Stimulated activated naive CD4-positive, alpha-beta T cell (primary cell): ENCODE results near the gene CHCHD6.
A peak's percentile ranks its signal among the peaks of the same experiment; 100 is the strongest.

ENCODE experiments used
- DNase-seq, 6 experiments: peaks; one replicate each; lab custom pipeline; 2025; lab: John Stamatoyannopoulos, UW

CHCHD6 gene

DNA sequence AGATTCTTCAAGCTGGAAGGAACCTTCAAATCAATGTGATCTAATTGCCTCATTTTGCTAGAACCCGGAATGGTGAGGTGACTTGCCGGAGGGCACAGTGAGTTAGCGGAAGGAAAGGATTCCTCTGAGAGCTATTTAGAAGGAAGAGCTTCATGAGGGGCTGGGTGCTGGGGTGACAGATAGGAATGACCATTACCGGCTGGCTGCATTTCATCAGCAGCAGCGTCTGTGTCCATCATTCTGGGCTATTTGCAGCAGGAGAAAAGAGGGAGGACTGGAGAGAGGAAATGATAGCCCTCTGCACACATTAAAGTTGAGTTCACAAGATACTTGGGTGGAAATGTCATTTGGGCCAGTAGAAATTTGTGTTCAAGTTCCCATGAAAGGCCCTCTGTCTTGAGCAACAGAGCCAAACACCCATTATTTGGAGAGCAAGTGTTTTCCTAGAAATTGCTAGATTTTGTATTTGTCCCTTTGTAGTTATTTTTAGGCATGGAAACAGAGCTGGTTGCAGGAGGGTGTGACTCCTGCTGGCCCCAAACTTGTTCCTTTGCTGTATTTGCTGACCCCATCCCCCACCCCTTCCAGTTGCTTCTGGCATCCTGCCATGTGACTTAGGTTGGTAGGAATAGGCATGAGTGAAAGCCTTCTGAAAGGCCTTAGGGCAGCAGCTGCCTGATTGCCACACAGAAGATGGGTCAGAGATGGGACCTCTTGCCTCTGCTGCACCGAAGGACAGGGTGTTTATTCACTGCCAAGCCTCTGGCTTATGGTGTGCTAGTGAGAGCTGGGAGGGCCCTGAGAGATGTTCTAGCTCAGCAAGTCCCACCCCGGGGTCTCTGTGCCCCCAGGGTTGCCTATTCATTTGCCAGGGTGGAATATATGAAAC, 191.4 kb downstream of the CHCHD6 start:
- DNase-seq: no peak

DNA sequence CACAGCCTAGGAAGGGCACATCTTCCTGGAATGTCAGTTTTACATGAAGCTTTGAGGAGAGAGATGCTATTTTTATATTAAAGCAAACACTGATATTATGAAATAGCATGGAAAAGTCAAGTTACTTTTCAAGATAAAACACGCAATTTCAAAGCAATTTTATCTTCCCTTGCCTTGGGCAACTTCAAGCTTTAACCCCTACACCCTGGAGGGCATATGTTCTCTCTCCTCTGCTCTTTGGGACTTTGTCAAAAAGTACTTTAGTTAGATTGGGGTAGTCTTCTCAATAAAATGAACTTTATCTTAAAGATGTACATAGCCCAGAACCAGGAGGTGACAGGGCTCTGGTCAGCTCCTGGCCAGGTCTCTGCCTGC, 192.0 kb downstream of the CHCHD6 start:
- DNase-seq: no peak

DNA sequence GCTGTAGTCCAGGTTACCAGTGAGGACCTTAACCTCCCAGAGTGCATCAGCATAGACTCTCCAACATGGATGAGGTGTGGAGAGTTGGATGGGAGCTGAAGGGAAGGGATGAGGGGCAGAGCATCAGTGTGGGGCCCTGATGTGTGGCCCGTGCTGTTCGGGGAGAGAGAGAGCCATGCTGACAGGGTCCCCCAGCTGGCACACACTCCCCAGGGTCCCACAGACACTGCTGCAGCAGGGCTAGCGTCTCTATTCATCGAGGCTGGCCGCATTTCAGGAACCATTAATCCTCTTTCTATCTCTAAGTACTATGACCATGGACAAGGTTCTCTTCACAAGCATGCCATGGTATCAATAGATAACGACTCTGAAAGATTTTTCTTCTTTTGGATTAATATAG, 192.9 kb downstream of the CHCHD6 start:
- no peak for DNase-seq

DNA sequence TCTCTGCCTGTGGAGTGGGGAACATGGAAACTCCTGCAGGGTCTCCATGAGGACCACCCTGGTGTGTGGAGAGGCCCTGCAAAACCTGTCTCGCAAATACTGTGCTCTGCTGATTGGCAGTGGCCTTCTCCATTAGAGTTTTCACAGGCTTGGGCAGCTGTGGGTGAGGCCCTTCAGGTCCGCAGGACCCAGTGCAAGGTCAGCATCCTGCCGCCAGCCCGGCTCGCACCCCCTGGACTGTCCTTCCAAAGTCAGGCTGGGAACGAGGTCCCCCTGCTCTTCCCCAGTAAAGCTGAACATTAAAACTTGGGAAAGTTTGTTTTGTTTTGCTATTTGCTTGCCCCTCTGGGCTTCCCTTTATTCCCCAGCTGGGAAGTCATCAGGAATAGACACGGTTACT, 193.9 kb downstream of the CHCHD6 start:
- DNase-seq: no peak

DNA sequence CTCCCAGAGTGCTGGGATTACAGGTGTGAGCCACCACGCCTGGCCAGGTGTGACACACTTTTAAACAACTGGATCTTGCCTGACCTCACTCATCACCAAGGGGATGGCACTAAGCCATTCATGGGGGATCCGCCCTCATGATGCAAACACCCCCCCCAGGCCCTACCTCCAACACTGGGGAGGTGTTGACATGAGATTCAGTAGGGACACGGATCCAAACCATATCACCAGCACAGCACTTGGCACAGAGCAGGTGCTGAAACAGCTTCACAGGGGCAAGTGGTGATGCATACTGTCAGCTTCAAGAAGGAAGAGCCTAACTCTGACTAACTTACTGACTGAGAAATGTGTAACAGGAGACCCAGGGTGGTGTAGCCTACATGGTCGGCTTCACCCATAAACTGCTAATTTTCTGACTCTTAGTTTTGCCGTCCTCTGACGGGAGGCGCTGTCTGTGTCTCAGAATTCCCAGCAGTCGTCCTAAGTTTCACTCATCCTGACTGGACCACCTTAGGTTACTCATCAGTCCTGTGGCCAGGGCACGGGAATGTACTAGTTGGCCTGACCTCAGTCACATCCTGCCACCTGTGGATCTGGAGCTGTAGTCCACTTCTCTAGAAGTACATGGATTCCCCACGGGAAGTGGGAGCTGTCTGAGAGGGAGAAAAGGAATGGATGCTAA, 197.0 kb downstream of the CHCHD6 start:
- DNase-seq: no peak

DNA sequence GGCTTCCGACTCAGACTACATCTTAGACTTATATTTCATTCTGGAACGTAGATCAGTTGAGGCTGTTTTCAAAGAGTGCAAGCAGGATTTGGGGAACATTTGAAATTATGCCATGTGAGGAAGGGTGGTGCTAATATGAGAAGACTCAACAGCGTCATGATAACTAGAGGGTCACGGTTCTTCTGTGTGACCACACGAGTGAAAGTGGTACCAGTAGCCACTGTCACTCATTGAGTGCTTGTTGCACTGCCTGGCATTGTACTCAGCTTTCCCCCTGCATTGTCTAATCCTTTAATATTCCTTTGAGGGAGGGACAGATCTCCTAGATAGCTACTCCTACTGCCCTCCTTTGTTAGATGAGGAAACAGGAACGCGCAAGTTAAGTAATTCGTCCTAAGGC, 197.6 kb downstream of the CHCHD6 start:
- no peak for DNase-seq

DNA sequence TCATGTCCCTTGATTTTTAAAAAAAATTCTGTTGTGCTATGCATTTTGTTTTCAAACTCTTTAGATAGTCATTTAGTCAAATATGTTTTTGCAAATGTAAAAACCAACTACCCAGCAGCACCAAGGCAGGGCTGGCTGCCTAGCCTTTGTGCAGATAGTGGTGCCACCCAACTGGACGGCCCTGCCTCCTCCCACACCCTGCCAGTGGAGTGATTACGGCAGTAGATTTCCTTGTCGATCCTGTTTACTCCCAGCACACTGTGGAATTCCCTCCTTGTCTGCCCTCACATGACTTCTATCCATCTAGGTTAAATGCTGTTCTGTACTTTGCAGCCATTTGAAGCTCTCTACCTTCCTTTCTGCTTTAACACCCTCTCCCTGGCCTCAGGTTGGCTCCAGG, 199.5 kb downstream of the CHCHD6 start:
- no peak for DNase-seq

DNA sequence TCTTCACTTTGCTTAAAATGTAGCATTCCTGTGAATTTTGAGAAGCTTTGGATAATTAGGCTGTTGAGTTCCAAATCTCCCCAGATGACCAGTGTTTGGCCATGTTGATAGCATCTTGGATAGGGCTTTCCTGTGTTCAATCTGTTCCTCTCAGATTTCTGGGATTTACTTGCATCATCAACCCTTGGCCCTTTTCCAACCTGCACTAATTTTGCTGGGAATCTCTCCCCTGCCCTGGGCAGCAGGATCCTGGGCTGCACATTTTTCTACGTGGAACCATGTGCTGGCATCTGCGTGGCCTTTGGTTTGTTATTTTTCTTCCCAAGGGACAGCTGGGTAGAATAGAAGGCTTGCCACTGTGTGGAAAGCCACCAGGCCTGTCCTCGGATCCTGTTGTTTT, 203.5 kb downstream of the CHCHD6 start:
- DNase-seq: no peak

DNA sequence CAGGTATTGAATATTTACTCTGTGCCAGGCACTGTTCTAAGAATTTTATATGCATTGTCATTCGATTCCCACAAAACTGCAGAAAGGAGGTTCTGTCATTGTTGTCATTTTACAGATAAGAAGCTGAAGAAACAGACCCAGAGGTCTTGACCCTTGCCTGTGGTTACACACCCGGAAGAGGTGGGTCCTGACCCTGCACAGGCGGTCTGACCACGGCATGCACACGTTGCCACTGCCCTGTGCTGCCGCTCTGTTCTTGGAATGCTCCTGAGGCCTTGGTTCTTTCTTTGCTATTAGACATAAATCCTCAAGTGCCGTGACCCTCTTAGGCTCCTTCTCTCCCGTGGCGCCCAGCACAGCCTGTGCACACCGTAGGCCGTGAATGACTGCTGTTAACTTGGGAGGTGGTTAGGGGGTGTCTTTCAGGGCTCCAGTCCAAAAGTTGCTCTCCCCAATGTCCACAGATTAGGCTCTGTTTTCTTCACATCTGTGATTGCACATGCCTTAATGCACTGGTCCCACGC, 204.8 kb downstream of the CHCHD6 start:
- no peak for DNase-seq

DNA sequence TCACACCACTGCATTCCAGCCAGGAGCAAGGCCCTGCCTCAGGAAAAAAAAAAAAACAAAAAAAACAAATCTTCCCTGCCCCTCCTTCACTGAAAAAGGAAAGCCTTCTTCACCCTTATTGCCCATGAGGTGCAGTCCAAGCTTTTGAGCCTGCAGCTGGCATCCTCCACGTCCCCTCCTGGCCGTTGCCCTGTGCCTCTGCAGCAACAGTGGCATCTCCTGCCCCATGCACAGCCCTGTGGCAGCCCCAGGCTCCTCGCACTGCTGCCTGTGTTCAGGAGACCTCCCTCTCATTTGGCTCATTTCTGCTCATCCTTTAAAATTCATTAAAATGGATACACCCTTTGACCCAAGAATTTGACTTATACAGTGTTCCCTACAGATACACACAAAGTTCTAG, 206.2 kb downstream of the CHCHD6 start:
- no peak for DNase-seq

DNA sequence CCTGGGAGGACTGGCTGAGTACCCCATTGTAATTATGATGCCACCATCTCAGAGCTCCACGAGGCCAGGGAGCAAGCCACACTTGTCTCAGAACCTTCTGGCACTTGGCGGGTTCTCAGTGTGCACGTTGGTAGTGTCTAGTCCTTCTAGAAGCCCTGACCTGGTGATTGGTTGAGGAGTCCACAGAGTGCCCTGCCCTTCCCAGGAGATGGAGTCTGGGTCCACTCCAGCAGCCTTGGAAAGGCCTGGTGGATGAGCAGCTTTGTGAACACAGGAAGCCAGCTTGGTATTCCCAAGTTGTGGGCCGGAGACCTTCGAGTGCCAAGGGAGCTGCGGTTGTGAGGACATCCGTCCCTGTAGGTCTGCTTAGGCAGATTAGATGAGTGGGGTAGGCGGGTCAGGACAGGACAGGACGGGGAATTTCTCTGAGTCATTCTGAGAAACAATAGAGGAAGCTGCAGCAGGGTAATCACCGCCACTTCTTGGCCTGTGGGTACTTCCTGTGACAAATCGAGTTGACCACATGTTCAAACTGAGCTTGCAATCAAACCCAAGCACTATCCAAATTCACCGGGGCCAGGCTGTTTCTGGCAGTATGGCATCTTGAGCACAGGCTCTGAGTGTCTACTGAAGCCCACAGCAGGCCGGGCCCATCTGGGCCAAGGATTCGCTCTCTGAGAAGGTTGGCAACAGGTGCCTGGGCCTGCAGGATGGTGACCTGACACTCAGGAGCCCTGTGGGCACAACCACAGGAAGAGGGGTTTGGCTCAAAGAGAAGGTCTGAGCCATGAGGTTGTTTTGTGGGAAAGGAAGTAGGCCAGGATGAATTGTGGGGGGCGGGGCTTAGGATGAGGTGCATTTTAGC, 207.4 kb downstream of the CHCHD6 start:
- DNase-seq: peak in 2 of 6 experiments; percentile 1 to 16

DNA sequence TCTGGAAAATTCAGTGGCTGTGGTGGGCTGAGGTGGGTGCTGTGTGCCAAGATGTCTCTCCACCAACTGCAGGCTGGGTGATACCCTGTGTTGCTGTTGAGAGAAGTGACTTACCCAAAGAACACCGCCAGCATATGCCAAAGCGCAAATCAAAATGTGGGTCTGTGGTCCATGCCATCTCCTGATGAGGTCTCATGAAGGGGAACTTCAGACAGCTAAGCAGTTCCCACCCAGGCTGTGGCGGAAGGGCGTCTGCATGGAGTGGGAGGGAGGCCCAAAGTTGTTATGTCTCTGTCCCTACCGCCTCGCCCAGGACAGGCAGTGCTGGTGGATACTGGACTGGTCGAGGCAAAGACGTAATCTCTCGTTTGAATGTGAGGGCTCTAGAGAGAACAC, 208.0 kb downstream of the CHCHD6 start:
- no peak for DNase-seq

DNA sequence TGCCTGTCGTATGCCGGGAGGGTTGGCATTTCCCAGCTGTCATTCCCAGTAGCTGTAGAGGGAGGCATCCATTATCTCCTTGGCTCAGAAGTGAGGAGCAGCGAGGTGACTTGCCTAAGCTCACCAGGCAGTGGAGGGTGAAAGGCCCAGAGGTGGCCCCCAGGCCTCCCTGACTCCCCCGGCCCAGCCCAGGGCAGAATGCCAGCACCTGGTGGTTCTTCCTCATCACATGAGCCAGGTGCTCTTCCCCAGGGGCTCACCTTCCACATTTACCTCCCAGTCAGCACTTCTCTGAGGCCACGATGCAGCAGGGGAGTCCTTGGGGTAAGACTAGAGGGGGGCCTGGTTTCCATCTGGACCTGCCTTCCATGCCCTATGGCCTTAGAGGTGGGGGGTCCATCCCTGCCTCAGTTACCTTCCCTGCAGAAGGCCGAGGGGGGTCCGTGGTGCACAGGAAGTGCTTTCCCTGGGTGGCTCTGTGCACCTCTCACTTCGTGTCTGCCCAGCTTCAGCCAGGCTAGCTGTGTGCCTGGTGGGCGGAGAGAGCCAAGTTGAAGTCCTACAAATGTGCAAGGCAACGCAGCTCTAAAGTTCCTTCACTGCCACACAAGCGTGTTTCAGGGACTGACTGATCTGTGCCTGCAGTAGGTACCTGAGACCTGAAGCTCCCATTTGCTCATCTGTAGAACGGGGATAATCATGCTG, 208.6 kb downstream of the CHCHD6 start:
- no peak for DNase-seq

DNA sequence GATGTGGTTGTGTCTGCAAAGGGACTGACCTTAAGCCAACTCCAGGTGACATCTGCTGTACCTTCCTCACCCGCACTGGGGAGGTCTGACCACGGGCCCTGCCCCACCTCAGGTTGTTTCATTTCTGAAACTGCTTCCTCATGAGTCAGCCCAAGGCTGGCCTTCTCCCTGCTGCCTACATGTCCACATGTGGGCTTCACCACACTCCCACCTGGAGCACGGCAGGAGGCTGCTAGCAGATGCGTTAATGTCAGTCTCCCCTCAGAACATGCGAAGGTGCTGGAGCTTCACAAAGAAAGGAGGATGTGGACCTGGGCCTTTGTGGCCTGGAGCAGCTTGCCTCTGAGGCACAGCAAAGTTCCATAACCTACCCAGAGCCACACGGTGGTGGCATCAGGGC, 209.5 kb downstream of the CHCHD6 start:
- DNase-seq: no peak

DNA sequence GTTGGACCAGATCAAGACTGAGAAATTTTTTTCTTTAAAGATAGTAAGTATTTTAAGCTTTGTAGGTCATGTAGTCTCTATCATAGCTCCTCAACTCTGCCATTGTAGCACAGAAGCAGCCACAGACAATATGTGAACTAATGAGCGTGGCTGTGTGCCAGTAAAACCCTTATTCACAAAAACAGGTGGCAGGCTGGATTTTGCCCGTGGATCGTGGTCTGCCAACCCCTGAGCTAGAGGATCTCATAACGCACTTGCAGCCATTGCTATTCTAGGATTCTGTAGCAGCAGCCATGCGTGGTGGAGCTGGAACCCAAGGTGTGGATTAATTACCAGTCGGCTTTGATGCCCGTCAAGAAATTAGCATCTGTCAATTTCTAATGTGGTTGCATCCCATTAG, 210.2 kb downstream of the CHCHD6 start:
- DNase-seq: no peak

DNA sequence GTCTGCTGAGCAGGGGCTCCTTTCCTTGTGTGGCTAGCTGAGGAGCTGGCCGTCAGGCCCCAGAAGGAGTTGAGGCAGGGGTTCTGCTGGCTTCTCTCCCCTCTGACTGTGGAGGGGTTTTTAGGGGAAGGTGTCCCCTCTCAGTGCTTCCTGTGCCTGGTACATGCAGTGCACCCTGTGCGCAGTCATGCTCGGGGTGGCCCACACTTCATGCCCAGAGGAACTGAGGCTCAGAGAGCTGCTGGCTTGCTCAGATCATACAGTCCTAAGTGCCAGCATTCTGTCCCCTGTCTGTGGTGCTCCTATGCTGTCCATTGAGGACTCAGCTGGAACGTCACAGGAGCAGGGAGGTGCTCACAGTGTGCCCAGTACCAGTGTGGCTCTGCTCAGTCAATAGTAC, 211.0 kb downstream of the CHCHD6 start:
- no peak for DNase-seq

DNA sequence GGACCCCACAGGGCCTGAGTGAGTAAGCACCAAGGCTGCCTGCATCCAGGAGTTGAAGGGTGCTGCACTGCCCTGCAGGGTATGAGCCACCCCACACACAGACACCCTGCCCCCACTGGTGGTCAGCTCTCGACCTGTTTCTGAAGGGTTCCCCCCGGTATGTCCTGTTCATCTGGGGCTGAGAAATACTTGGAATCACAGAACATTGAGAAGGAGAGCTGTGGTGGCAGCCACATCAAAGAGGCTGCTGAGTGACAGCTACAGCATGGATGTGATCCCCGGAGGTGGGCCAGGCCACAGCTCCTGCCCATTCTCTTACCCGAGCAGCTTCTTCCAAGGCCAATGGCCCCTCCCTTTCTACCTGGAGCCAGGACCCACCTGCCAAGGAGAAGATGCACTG, 212.5 kb downstream of the CHCHD6 start:
- no peak for DNase-seq

DNA sequence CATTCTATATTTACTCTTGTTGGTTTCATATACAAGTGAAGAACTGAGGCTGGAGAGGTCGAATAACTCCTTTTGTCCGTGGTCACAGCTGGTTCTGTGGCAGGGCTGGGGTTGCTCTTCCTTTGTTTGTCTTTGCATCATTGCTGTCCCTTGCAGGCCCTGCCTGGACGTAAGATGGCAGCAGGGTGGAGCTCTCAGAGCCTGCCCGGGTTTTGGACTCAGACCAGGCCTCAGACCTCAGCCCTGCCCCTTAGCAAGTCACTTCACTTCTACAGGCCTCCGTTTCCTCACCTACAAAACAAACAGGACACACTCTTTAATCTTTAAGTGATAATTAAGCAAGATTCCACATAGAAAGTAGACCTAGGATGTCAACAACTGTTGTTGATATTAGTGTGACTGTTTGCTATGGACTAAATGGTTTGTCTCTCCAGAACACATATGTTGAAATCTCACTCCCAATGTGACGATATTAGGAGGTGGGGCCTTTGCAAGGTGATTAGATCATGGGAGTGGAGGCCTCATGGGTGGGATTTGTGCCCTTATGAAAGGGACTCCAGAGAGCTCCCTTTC, 213.3 kb downstream of the CHCHD6 start:
- no peak for DNase-seq

DNA sequence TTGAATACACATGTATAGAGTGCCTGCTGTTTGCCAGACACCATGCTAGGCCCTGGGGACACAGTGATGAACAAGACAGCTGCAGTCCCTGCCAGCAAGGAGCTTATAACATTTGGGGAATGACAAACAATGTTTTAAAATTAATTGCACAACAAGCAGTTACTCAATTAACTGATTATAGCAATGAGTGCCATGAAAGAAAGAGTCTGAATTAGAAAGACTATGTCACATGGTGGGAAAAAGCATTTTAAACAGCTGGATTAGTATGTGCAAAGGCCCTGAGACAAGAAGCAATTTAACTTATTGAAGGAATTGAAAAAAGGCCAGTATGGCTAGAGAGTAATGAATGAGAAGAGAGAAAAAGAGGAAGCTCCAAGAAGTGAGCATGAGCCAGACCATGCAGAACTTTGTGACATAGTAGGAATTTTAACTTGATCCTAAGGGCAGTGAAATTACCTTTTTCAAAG, 214.3 kb downstream of the CHCHD6 start:
- DNase-seq: no peak

DNA sequence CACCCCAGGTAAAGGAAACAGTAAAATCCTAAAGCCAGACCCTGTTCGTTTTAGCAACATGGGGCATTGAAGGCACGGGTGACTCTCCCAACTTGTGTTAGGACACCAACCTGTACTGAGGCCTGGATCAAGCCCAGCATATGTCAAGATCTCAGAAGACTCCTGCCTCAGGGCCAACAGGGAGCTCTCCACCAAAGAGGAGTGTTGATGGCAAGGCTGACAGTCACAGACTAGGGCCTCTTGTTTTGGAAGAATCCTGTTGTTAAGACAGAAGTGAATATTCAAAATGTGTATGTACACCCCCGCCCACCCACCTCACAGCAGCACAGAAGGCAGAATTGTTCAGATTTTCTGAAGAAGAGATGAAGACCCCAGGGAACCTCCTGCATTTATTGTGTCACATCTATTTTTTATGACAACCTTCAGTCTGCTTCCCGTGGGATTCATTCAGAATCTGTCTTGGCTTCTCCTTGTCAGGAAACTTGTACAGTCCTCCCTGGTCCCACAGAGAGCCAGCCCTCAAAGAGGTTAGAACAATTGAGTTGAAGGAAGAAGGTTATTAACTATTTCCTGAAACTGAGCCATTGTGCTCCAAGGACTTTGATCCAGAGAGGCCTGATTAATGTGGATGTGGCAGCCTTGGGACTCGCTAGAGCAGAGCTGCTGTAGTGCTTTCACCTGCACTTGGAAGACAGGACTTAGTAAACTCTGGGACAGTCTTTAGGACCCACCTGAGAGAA, 217.2 kb downstream of the CHCHD6 start:
- no peak for DNase-seq

DNA sequence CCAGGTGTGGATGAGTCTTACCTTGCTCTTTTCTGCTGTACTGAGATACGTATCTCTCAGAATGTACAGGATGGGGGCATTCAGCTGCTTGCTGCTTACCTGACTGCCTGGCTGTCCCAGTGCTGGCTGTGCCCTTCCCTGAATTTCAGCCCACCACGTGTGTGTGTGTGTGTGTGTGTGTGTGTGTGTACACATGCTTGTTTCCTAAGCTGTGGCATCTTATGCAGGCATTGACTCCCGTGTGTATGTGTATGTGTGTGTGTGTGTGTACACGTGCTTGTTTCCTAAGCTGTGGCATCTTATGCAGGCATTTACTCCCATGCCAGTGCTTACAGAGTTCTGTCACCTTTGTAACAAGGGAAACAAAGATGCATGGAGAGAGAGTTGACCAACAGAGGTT, 218.4 kb downstream of the CHCHD6 start:
- no peak for DNase-seq
